CD4-positive, alpha-beta T cell (primary cell): ENCODE data around the gene DDC. TPM values are rescaled to one million over a fixed set of nuclear protein-coding genes. Genes with fewer than 3 reads are reported as not detected.
A peak's percentile ranks its signal among the peaks of the same experiment; 100 is the strongest.

ENCODE experiments used
- ATAC-seq: fragments of 200-7000 bp; cut with Tn5 transposase; one replicate; pipeline ENCODE4 v1.10.0; 2022; ENCODE audit warnings: mild to moderate bottlenecking; ENCODE audit not compliant: poor library complexity
- CTCF ChIA-PET: fragments of 350-600 bp; sonication (Branson Sonifier 250); formaldehyde crosslinking; loops from one replicate; lab custom pipeline; 2021; ENCODE audit warnings: antibody characterized with exemption, inconsistent platforms; lab: Charles Lee
- POLR2A ChIA-PET: fragments of 350-600 bp; sonication (Branson Sonifier 250); formaldehyde crosslinking; loops from one replicate; lab custom pipeline; 2021; ENCODE audit warnings: antibody characterized with exemption, inconsistent platforms; lab: Charles Lee
- DNase-seq, 14 experiments: peaks; one replicate each; pipeline ENCODE4 v3.0.0-alpha.2; 2013 to 2020; ENCODE audit warnings: mixed read lengths in 2 of 14
- H3K27ac ChIP-seq, 2 donors: one replicate each; pipeline versions ENCODE4 v1.5.1 to v1.7.0; 2013; ENCODE audit warnings: low read length in 2 of 2, low read depth in 1 of 2, mild to moderate bottlenecking in 1 of 2
- H3K27me3 ChIP-seq, 2 experiments: 1 replicate in 1 of 2; 2 replicates in 1 of 2; pipeline versions ENCODE4 v1.6.1 to v1.7.0; 2013; ENCODE audit warnings: low read length in 2 of 2, control low read depth in 1 of 2, mild to moderate bottlenecking in 1 of 2, moderate library complexity in 1 of 2; ENCODE audit not compliant: insufficient read depth in 2 of 2, control insufficient read depth in 1 of 2
- H3K36me3 ChIP-seq: one replicate; pipeline ENCODE4 v1.6.1; 2013; ENCODE audit warnings: low read length, control low read depth; ENCODE audit not compliant: insufficient read depth
- H3K4me1 ChIP-seq: one replicate; pipeline ENCODE4 v1.6.1; 2013; ENCODE audit warnings: low read length, control low read depth; ENCODE audit not compliant: insufficient read depth
- H3K4me3 ChIP-seq: one replicate; pipeline ENCODE4 v1.5.1; 2013; ENCODE audit warnings: mild to moderate bottlenecking, low read length, moderate library complexity
- H3K9me3 ChIP-seq, 2 experiments: 1 replicate in 1 of 2; 2 replicates in 1 of 2; pipeline versions ENCODE4 v1.6.1 to v1.7.0; 2013; ENCODE audit warnings: low read length in 2 of 2, mild to moderate bottlenecking in 2 of 2, control low read depth in 1 of 2, moderate library complexity in 1 of 2; ENCODE audit not compliant: control insufficient read depth in 1 of 2, insufficient read depth in 1 of 2
- H3K27ac Mint-ChIP-seq: one replicate; pipeline ENCODE4 v1.8.0; 2020; ENCODE audit warnings: mixed read lengths
- H3K27me3 Mint-ChIP-seq: one replicate; pipeline ENCODE4 v1.8.0; 2021; ENCODE audit warnings: mixed read lengths
- H3K36me3 Mint-ChIP-seq: one replicate; pipeline ENCODE4 v1.8.0; 2021; ENCODE audit warnings: low read depth, mixed read lengths
- H3K4me1 Mint-ChIP-seq: one replicate; pipeline ENCODE4 v1.8.0; 2021; ENCODE audit warnings: low read depth, mixed read lengths
- H3K4me3 Mint-ChIP-seq: one replicate; pipeline ENCODE4 v1.8.0; 2020; ENCODE audit warnings: mild to moderate bottlenecking, mixed read lengths
- H3K9me3 Mint-ChIP-seq: one replicate; pipeline ENCODE4 v1.8.0; 2020; ENCODE audit warnings: mixed read lengths
- CTCF ChIP-seq: fragments of 200-600 bp; IDR thresholded peaks from one replicate; pipeline ENCODE4 v1.8.0; 2022; ENCODE audit warnings: antibody characterized with exemption, mild to moderate bottlenecking
- intact Hi-C, 2 experiments: fragments of 100-400 bp; cut with DNase I in 1 of 2; cut with micrococcal nuclease in 1 of 2; formaldehyde crosslinking; loops; one replicate each; pipeline versions ENCODE4 v1.15.1 to v1.9.0; 2023 to 2025; cut with DNase I, micrococcal nuclease
- total RNA-seq, 174 experiments: library from RNA in 2 of 174; stranded (reverse) in 2 of 174; gene quantifications; one replicate each; pipeline ENCODE4 v1.2.3 and lab custom pipeline; 2021 to 2026

DDC gene
- total RNA-seq, 2 experiments from 2014 or later, result not detected

- H3K4me3 Mint-ChIP-seq, result no peak overlapping the region
- no peak overlapping the region for H3K4me3 ChIP-seq
- POLR2A ChIA-PET, result interaction anchor here (0.7 to 2.6 kb wide), 13 partner anchors 12 to 326 kb away, joined by 3 to 19 read pairs (median 4); partner anchors contain the start of gene IKZF1
- ATAC-seq, result no peak
- H3K4me1 Mint-ChIP-seq, result peaks cover 31% of the 10 kb centered on the region
- CTCF ChIA-PET, result interaction anchor here (0.6 to 3.3 kb wide), 25 partner anchors 9 to 329 kb away, joined by 3 to 17 read pairs (median 5); partner anchors contain the start of genes FIGNL1 and ZPBP
- H3K36me3 ChIP-seq, result no peaks in the 10 kb centered on the region
- H3K27me3 ChIP-seq, result no peaks in the 10 kb centered on the region
- TF ChIP-seq CTCF, result no peak
- no peak overlapping the region for H3K27ac ChIP-seq
- no peaks in the 10 kb centered on the region for H3K27me3 Mint-ChIP-seq
- H3K9me3 Mint-ChIP-seq, result no peaks in the 10 kb centered on the region
- H3K9me3 ChIP-seq, result no peaks in the 10 kb centered on the region
- intact Hi-C loops, result loop anchor here (1.0 to 5.0 kb wide), 6 partner anchors 121 to 326 kb away; partner anchors contain the start of gene ZPBP (in 1 of the 2)
- DNase-seq, result no peak
- H3K36me3 Mint-ChIP-seq, result no peaks in the 10 kb centered on the region
- H3K27ac Mint-ChIP-seq, result no peak overlapping the region
- peaks cover 28% of the 10 kb centered on the region for H3K4me1 ChIP-seq
Measured at GRCh38 chr7:50418526-50419290, 146.5 kb downstream of the DDC start.

GRCh38 chr7:50418086-50418515 lies 147.1 kb downstream of the DDC start:
- no peak overlapping the region for H3K4me3 Mint-ChIP-seq
- H3K9me3 Mint-ChIP-seq, result no peaks in the 10 kb centered on the region
- no peak overlapping the region for H3K4me3 ChIP-seq
- no peaks in the 10 kb centered on the region for H3K27me3 ChIP-seq
- CTCF ChIA-PET, result interaction anchor here (0.6 to 3.3 kb wide), 25 partner anchors 10 to 329 kb away, joined by 3 to 17 read pairs (median 5); partner anchors contain the start of genes FIGNL1 and ZPBP
- peaks cover 28% of the 10 kb centered on the region for H3K4me1 ChIP-seq
- DNase-seq (peak; percentile 50 to 86 (median 62)), ATAC-seq (peak; percentile 91)
- no peaks in the 10 kb centered on the region for H3K9me3 ChIP-seq
- no peak overlapping the region for H3K27ac ChIP-seq
- H3K36me3 ChIP-seq, result no peaks in the 10 kb centered on the region
- H3K4me1 Mint-ChIP-seq, result peaks cover 31% of the 10 kb centered on the region
- H3K27me3 Mint-ChIP-seq, result no peaks in the 10 kb centered on the region
- POLR2A ChIA-PET, result interaction anchor here (0.7 to 2.6 kb wide), 13 partner anchors 11 to 326 kb away, joined by 3 to 19 read pairs (median 4); partner anchors contain the start of gene IKZF1
- intact Hi-C loops, result loop anchor here (1.0 to 5.0 kb wide), 6 partner anchors 121 to 326 kb away; partner anchors contain the start of gene ZPBP (in 1 of the 2)
- H3K27ac Mint-ChIP-seq, result no peak overlapping the region
- TF ChIP-seq CTCF, result peak; percentile 96
- no peaks in the 10 kb centered on the region for H3K36me3 Mint-ChIP-seq

GRCh38 chr7:50416527-50417182 lies 148.6 kb downstream of the DDC start:
- no peaks in the 10 kb centered on the region for H3K36me3 ChIP-seq
- intact Hi-C loops, result loop anchor here in 1 of 2 experiments (1.0 to 5.0 kb wide), 3 partner anchors 46 to 212 kb away; no protein-coding TSS in a partner anchor
- Mint-ChIP-seq H3K4me3 (peak overlapping the region; percentile 55), H3K4me1 (peaks cover 31% of the 10 kb centered on the region), H3K9me3 (no peaks in the 10 kb centered on the region), H3K27ac (peak overlapping the region; percentile 76), H3K36me3 (no peaks in the 10 kb centered on the region), H3K27me3 (no peaks in the 10 kb centered on the region)
- no peaks in the 10 kb centered on the region for H3K9me3 ChIP-seq
- H3K4me3 ChIP-seq, result peak overlapping the region; percentile 2
- H3K27me3 ChIP-seq, result no peaks in the 10 kb centered on the region
- ATAC-seq (no peak), DNase-seq (peak in 1 of 14 experiments; percentile 50)
- no peak overlapping the region for H3K27ac ChIP-seq
- ChIA-PET CTCF (interaction anchor here (1.8 to 3.3 kb wide), 2 partner anchors 211 to 324 kb away, joined by 12 to 13 read pairs; partner anchors contain the start of gene ZPBP), POLR2A (interaction anchor here (1.1 to 2.6 kb wide), 3 partner anchors 9 to 211 kb away, joined by 3 to 19 read pairs (median 5); partner anchors contain the start of gene IKZF1)
- TF ChIP-seq CTCF, result no peak
- peaks cover 34% of the 10 kb centered on the region for H3K4me1 ChIP-seq
